Loucy (cell line): ENCODE measurements around the gene GPR107.
"Not testable (repeated sequence)": the region's sequence is repeated elsewhere in the genome, so short reads cannot be mapped to it uniquely, and the experiment has no call there.

Experiments
- H2AFZ ChIP-seq: fragments of 200-600 bp; sonication (generic); 2 replicates; pipeline ENCODE4 v1.6.0; 2016; ENCODE audit warnings: antibody characterized with exemption, mild to moderate bottlenecking, low read length, moderate library complexity
- H3F3A ChIP-seq: fragments of 200-600 bp; 2 replicates; pipeline ENCODE4 v1.6.0; 2016; ENCODE audit warnings: antibody characterized with exemption, low read depth, mild to moderate bottlenecking
- H3K27me3 ChIP-seq: fragments of 200-600 bp; sonication (generic); 2 replicates; pipeline ENCODE4 v1.6.1; 2014; ENCODE audit warnings: low read length, mild to moderate bottlenecking; ENCODE audit not compliant: insufficient read depth, poor library complexity, severe bottlenecking
- H3K36me3 ChIP-seq: fragments of 200-600 bp; sonication (generic); 2 replicates; pipeline ENCODE4 v1.6.1; 2016; ENCODE audit warnings: low read length; ENCODE audit not compliant: insufficient read depth
- H3K4me1 ChIP-seq: fragments of 200-600 bp; sonication (generic); 2 replicates; pipeline ENCODE4 v1.5.1; 2014; ENCODE audit warnings: low read length, mild to moderate bottlenecking; ENCODE audit not compliant: insufficient read depth, poor library complexity, severe bottlenecking
- H3K4me2 ChIP-seq: fragments of 200-600 bp; sonication (generic); 2 replicates; pipeline ENCODE4 v1.6.0; 2014; ENCODE audit warnings: antibody characterized with exemption, low read length, low read depth, mild to moderate bottlenecking; ENCODE audit not compliant: poor library complexity, severe bottlenecking
- H3K4me3 ChIP-seq: fragments of 200-600 bp; sonication (generic); 2 replicates; pipeline ENCODE4 v1.5.1; 2014; ENCODE audit warnings: low read length, mild to moderate bottlenecking, mixed read lengths; ENCODE audit not compliant: poor library complexity, severe bottlenecking
- H3K79me2 ChIP-seq: fragments of 200-600 bp; sonication (generic); 2 replicates; pipeline ENCODE4 v1.6.1; 2014; ENCODE audit warnings: low read length; ENCODE audit not compliant: insufficient read depth
- H3K9ac ChIP-seq: fragments of 200-600 bp; sonication (generic); 2 replicates; pipeline ENCODE4 v1.6.0; 2014; ENCODE audit warnings: mild to moderate bottlenecking, low read depth, low read length, moderate library complexity; ENCODE audit not compliant: poor library complexity, severe bottlenecking
- H3K9me2 ChIP-seq: fragments of 200-600 bp; sonication (generic); replicated peaks from 2 replicates; pipeline ENCODE4 v1.6.1; 2016; ENCODE audit warnings: low read depth, low read length, mixed read lengths
- H3K9me3 ChIP-seq: fragments of 200-600 bp; sonication (generic); 2 replicates; pipeline ENCODE4 v1.6.1; 2014; ENCODE audit warnings: mild to moderate bottlenecking, antibody characterized with exemption, low read length, low read depth; ENCODE audit not compliant: insufficient read depth
- H4K20me1 ChIP-seq: fragments of 200-600 bp; sonication (generic); 2 replicates; pipeline ENCODE4 v1.6.0; 2014; ENCODE audit warnings: antibody characterized with exemption, low read length, mild to moderate bottlenecking; ENCODE audit not compliant: insufficient read depth, poor library complexity, severe bottlenecking
- EZH2phosphoT487 ChIP-seq: fragments of 200-600 bp; IDR thresholded peaks from 2 replicates; pipeline ENCODE4 v1.6.1; 2018; ENCODE audit warnings: antibody characterized with exemption, mild to moderate bottlenecking, moderate library complexity, borderline replicate concordance
- TF ChIP-seq, protein P1 (sequence below): fragments of 200-600 bp; sonication (generic); conservative IDR thresholded peaks from 2 replicates; pipeline ENCODE4 v1.5.1; 2014; ENCODE audit warnings: mild to moderate bottlenecking, antibody characterized with exemption, low read length

The GPR107 gene

DNA sequence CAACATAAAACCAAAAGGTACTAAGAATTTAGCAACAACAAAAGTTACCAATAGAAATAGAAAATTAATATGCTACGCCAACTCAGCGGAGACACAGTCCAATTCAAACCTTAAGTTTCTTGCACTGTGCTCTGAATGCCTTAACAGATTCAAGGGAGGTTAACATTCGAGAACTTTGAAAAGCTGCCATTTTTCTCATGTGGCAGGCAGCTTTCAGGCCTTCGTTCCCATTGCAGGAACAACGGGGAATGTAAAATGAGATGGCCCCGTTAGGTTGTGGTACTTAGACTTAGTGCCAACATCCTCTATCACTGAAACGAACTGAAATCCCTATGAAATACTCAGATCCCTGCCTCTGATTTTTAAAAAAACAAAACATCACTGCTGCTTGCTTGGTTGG lies 33.1 kb upstream of the GPR107 start:
- no peak overlapping the region for H2AFZ ChIP-seq
- H3K27me3 ChIP-seq: no peaks in the 10 kb centered on the region
- TF ChIP-seq, protein P1, sequence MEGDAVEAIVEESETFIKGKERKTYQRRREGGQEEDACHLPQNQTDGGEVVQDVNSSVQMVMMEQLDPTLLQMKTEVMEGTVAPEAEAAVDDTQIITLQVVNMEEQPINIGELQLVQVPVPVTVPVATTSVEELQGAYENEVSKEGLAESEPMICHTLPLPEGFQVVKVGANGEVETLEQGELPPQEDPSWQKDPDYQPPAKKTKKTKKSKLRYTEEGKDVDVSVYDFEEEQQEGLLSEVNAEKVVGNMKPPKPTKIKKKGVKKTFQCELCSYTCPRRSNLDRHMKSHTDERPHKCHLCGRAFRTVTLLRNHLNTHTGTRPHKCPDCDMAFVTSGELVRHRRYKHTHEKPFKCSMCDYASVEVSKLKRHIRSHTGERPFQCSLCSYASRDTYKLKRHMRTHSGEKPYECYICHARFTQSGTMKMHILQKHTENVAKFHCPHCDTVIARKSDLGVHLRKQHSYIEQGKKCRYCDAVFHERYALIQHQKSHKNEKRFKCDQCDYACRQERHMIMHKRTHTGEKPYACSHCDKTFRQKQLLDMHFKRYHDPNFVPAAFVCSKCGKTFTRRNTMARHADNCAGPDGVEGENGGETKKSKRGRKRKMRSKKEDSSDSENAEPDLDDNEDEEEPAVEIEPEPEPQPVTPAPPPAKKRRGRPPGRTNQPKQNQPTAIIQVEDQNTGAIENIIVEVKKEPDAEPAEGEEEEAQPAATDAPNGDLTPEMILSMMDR: no peak
- no peak for TF ChIP-seq EZH2phosphoT487
- H3K9me2 ChIP-seq: no peaks in the 10 kb centered on the region
- H3K4me2 ChIP-seq: no peak overlapping the region
- H3K9ac ChIP-seq: no peak overlapping the region
- no peaks in the 10 kb centered on the region for H3F3A ChIP-seq
- H3K4me1 ChIP-seq: no peaks in the 10 kb centered on the region
- H3K36me3 ChIP-seq: peaks cover 3% of the 10 kb centered on the region; the same call in 1 of the 2 replicates
- H4K20me1 ChIP-seq: peaks cover 64% of the 10 kb centered on the region
- no peaks in the 10 kb centered on the region for H3K9me3 ChIP-seq
- H3K4me3 ChIP-seq: no peak overlapping the region
- peaks cover 99% of the 10 kb centered on the region for H3K79me2 ChIP-seq

DNA sequence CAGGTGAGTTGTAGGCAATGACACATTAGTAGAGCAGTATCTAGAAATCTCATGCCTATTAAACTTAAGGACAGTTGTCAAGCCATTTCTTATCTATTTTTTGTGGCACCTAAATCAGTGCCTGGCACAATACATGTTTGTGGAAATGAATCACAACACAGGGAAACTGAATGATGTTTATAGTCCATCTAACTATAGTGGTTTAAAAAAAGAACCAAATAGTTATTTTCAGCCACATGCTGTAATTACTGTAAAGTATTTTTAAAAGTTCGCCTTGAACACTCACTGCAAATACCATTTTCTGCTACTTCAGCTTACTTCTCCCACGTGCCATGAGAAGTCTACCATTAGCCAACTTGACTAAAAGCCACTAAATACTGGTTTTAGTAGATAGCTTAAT lies 32.6 kb upstream of the GPR107 start:
- no peak overlapping the region for H3K4me3 ChIP-seq
- H3K4me1 ChIP-seq: no peaks in the 10 kb centered on the region
- peaks cover 2% of the 10 kb centered on the region; the same call in 1 of the 2 replicates for H3K36me3 ChIP-seq
- no peak overlapping the region for H2AFZ ChIP-seq
- TF ChIP-seq, protein P1: no peak
- TF ChIP-seq EZH2phosphoT487: no peak
- no peaks in the 10 kb centered on the region for H3F3A ChIP-seq
- H3K9me2 ChIP-seq: no peaks in the 10 kb centered on the region
- no peaks in the 10 kb centered on the region for H3K9me3 ChIP-seq
- no peak overlapping the region for H3K9ac ChIP-seq
- H4K20me1 ChIP-seq: peaks cover 64% of the 10 kb centered on the region
- H3K79me2 ChIP-seq: peaks cover 99% of the 10 kb centered on the region
- H3K27me3 ChIP-seq: no peaks in the 10 kb centered on the region
- H3K4me2 ChIP-seq: no peak overlapping the region

DNA sequence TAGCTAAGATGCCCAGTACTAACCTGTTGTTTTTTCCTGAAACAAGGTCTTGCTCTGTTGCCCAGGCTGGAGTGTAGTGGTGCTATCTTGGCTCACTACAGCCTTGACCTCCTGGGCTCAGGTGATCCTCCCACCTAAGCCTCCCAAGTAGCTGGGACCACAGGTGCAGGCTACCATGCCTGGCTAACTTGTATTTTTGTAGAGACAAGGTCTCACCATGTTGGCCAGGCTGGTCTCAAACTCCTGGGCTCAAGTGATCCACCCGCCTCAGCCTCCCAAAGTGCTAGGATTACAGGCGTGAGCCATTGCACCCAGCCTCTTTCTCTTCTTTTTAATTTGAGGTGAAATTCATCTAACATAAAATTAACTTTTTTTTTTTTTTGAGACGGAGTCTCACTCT lies 31.9 kb upstream of the GPR107 start:
- not testable (repeated sequence) for H3K27me3 ChIP-seq, H3K4me3 ChIP-seq, H3K9me2 ChIP-seq, H3K9ac ChIP-seq, H3F3A ChIP-seq, H2AFZ ChIP-seq, H3K4me2 ChIP-seq, H3K9me3 ChIP-seq, H3K36me3 ChIP-seq, H3K4me1 ChIP-seq
- H4K20me1 ChIP-seq: peaks cover 66% of the 10 kb centered on the region
- H3K79me2 ChIP-seq: peaks cover 99% of the 10 kb centered on the region

DNA sequence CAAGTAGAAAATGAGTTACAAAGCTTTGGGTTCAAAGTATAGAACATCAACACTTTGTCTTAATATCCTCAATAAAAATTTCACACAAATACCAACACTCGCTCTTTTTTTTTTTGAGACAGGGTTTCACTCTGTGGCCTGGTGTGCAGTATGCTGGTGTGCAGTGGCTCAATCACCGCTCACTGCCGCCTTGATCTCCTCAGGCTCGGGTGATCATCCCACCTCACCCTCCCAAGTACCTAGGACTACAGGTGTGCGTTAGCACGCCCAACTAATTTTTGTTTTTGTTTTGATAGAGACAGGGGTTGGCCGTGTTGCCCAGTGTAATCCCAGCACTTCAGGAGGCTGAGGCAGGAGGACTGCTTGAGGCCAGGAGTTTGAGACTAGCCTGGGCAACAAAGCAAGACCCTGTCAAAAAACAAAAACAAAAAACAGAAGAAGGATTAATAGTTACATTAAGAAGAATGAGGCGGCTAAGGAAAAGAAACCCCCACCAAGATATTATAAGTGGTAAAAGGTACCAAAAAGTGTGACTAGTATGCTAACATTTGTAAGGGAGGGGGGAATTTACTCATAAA lies 31.1 kb upstream of the GPR107 start:
- no peak overlapping the region for H2AFZ ChIP-seq
- no peak overlapping the region for H3K4me2 ChIP-seq
- H3F3A ChIP-seq: no peaks in the 10 kb centered on the region

More for the DNA sequence above, 31.1 kb upstream of the GPR107 start:
- Histone ChIP-seq H3K4me3 (no peak overlapping the region), H4K20me1 (peaks cover 75% of the 10 kb centered on the region), H3K9me3 (no peaks in the 10 kb centered on the region), H3K9ac (no peak overlapping the region), H3K27me3 (no peaks in the 10 kb centered on the region), H3K4me1 (peaks cover 9% of the 10 kb centered on the region), H3K79me2 (peaks cover 100% of the 10 kb centered on the region), H3K36me3 (no peaks in the 10 kb centered on the region; the same call in 1 of the 2 replicates), H3K9me2 (no peaks in the 10 kb centered on the region)
- TF ChIP-seq EZH2phosphoT487: no peak
- TF ChIP-seq, protein P1: no peak
